Neural cell (in vitro differentiated cells): ENCODE measurements around the gene BCAN. TPM values are rescaled to one million over a fixed set of nuclear protein-coding genes. Genes with fewer than 3 reads are reported as not detected.

Source experiments
- H2AFZ ChIP-seq: fragments of 200-600, 300-800 bp; sonication (generic), shearing (Covaris generic); 2 replicates; pipeline ENCODE4 v1.6.0; 2014; ENCODE audit warnings: low read depth, mild to moderate bottlenecking, antibody characterized with exemption, low read length, moderate library complexity
- H3F3A ChIP-seq: fragments of 200-600 bp; shearing (Covaris generic); 2 replicates; pipeline ENCODE4 v1.6.1; 2016; ENCODE audit warnings: mild to moderate bottlenecking, moderate library complexity, mixed read lengths, antibody characterized with exemption, low read length; ENCODE audit not compliant: insufficient read depth, poor library complexity, severe bottlenecking
- H3K27ac ChIP-seq: fragments of 200-600, 300-800 bp; sonication (generic), shearing (Covaris generic); 2 replicates; pipeline ENCODE4 v1.5.1; 2014; ENCODE audit warnings: mild to moderate bottlenecking, low read length, moderate library complexity
- H3K27me3 ChIP-seq: fragments of 300-800, 200-600 bp; sonication (generic), shearing (Covaris generic); 2 replicates; pipeline ENCODE4 v1.6.0; 2014; ENCODE audit warnings: mild to moderate bottlenecking, low read depth, low read length, moderate library complexity; ENCODE audit not compliant: insufficient read depth
- H3K36me3 ChIP-seq: fragments of 300-800, 200-600 bp; sonication (generic), shearing (Covaris generic); 2 replicates; pipeline ENCODE4 v1.5.1; 2014; ENCODE audit warnings: mild to moderate bottlenecking, antibody characterized with exemption, low read length, moderate library complexity; ENCODE audit not compliant: insufficient read depth
- H3K4me2 ChIP-seq: fragments of 300-800, 200-600 bp; sonication (generic), shearing (Covaris generic); 2 replicates; pipeline ENCODE4 v1.6.0; 2014; ENCODE audit warnings: mild to moderate bottlenecking, low read length
- H3K4me3 ChIP-seq: fragments of 300-800, 200-600 bp; sonication (generic), shearing (Covaris generic); 2 replicates; pipeline ENCODE4 v1.5.1; 2014; ENCODE audit warnings: mild to moderate bottlenecking, low read length, moderate library complexity
- H3K79me2 ChIP-seq: fragments of 200-600 bp; shearing (Covaris generic); replicated peaks from 2 replicates; pipeline ENCODE4 v1.6.0; 2014; ENCODE audit warnings: mild to moderate bottlenecking, low read length, moderate library complexity; ENCODE audit not compliant: insufficient read depth
- H3K9ac ChIP-seq: fragments of 300-800, 200-600 bp; sonication (generic), shearing (Covaris generic); 2 replicates; pipeline ENCODE4 v1.6.1; 2016; ENCODE audit warnings: mild to moderate bottlenecking, low read length, mixed read lengths
- H3K9me2 ChIP-seq: fragments of 200-600 bp; shearing (Covaris generic); 2 replicates; pipeline ENCODE4 v1.6.1; 2016; ENCODE audit warnings: mild to moderate bottlenecking, low read length, mixed read lengths; ENCODE audit not compliant: insufficient read depth
- H3K9me3 ChIP-seq: fragments of 200-600, 300-800 bp; sonication (generic), shearing (Covaris generic); 2 replicates; pipeline ENCODE4 v1.6.1; 2016; ENCODE audit warnings: mild to moderate bottlenecking, mixed run types, low read length, moderate library complexity, mixed read lengths
- H4K20me1 ChIP-seq: fragments of 200-600 bp; shearing (Covaris generic); 2 replicates; pipeline ENCODE4 v1.6.1; 2016; ENCODE audit warnings: mild to moderate bottlenecking, mixed run types; ENCODE audit not compliant: insufficient read depth
- CTCF ChIP-seq: fragments of 450-650 bp; IDR thresholded peaks from 2 replicates; pipeline ENCODE4 v1.5.1; 2014; ENCODE audit warnings: antibody characterized with exemption, mild to moderate bottlenecking, moderate library complexity; ENCODE audit not compliant: poor library complexity, severe bottlenecking
- EP300 ChIP-seq: fragments of 450-650 bp; conservative IDR thresholded peaks from 2 replicates; pipeline ENCODE4 v1.6.1; 2014; ENCODE audit warnings: antibody characterized with exemption, mild to moderate bottlenecking, moderate library complexity; ENCODE audit not compliant: poor library complexity, severe bottlenecking
- EZH2 ChIP-seq: fragments of 200-600, 300-800 bp; shearing (Covaris generic), sonication (generic); IDR thresholded peaks from 2 replicates; pipeline ENCODE4 v1.6.1; 2014; ENCODE audit warnings: antibody characterized with exemption, low read length, borderline replicate concordance, mild to moderate bottlenecking; ENCODE audit not compliant: insufficient read depth, poor library complexity, severe bottlenecking
- MXI1 ChIP-seq: fragments of 450-650 bp; conservative IDR thresholded peaks from 2 replicates; pipeline ENCODE4 v1.6.1; 2014; ENCODE audit warnings: antibody characterized with exemption, mild to moderate bottlenecking; ENCODE audit not compliant: poor library complexity, severe bottlenecking
- POLR2AphosphoS5 ChIP-seq: IDR thresholded peaks from 2 replicates; pipeline ENCODE4 v1.6.1; 2012
- RAD21 ChIP-seq: fragments of 450-650 bp; conservative IDR thresholded peaks from 2 replicates; pipeline ENCODE4 v1.6.1; 2014; ENCODE audit warnings: antibody characterized with exemption, mild to moderate bottlenecking, moderate library complexity
- SMC3 ChIP-seq: fragments of 450-650 bp; conservative IDR thresholded peaks from 2 replicates; pipeline ENCODE4 v1.6.1; 2014; ENCODE audit warnings: antibody characterized with exemption, mild to moderate bottlenecking, moderate library complexity; ENCODE audit not compliant: poor library complexity
- TAF1 ChIP-seq: IDR thresholded peaks from 2 replicates; pipeline ENCODE4 v1.6.1; 2012; ENCODE audit warnings: low read depth
- polyA plus RNA-seq: library from polyadenylated mRNA; depleted of rRNA; stranded (reverse); fragments of >200 nt; gene quantifications from 2 replicates; pipeline ENCODE4 v1.2.3, GENCODE V29; 2014
- TF ChIP-seq, protein P1 (sequence below): IDR thresholded peaks from 2 replicates; pipeline ENCODE4 v1.6.1; 2012; ENCODE audit warnings: borderline replicate concordance

Gene BCAN
- polyA plus RNA-seq, 1 donor from 2014 or later = not detected

DNA sequence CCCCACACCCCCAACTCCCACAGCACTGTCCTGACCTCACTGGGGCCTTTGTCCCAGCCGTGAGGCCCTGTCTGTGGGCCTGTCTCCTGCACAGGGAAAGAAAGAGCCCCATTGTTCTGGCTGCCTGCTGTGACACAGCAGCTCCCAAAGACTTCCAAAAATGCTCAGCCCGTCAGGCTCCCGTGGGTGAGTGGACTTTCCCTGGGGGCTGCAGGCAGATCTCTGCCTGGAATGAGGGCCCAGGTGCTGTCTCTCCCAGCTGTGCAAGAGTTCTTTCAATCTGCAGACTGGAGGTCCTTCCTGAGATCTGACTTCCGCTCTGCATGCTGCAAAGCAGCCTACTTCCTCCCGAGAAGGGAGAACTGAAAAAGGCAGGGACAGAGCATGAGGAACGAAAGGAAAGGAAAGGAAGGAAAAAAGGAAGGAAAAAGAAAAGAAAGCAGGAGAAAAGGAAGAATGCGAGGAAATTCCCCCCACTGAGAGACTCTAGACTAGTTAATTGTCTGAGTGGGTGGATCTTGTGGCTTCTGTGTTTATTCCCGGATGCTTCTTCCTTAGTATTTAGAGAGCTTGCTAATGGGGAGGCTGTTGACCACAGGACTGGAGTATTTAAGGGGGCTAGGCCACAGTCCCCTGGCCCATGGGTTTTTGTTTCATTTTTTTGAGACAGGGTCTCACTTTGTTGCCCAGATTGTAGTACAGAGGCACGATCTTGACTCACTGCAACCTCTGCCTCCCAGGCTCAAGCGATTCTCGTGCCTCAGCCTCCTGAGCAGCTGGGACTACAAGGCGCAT is 20.3 kb downstream of the BCAN start:
- Histone ChIP-seq H2AFZ (no peak overlapping the region), H3K4me3 (no peak overlapping the region), H3K79me2 (no peaks in the 10 kb centered on the region), H3K9ac (no peak overlapping the region), H3K27me3 (peaks cover 2% of the 10 kb centered on the region), H3K4me2 (no peak overlapping the region), H3K27ac (no peak overlapping the region), H3K36me3 (no peaks in the 10 kb centered on the region), H3K9me3 (no peaks in the 10 kb centered on the region), H4K20me1 (no peaks in the 10 kb centered on the region), H3K9me2 (no peaks in the 10 kb centered on the region), H3F3A (no peaks in the 10 kb centered on the region)
- TF ChIP-seq TAF1 = no peak
- TF ChIP-seq SMC3 = no peak

GRCh38 chr1:156662800-156663055 is 20.8 kb downstream of the BCAN start:
- H3K9me2 ChIP-seq = no peaks in the 10 kb centered on the region
- H3K9ac ChIP-seq = no peak overlapping the region
- no peak overlapping the region for H3K4me2 ChIP-seq
- no peaks in the 10 kb centered on the region for H3K9me3 ChIP-seq
- no peaks in the 10 kb centered on the region for H3K36me3 ChIP-seq
- H3K4me3 ChIP-seq = no peak overlapping the region
- TF ChIP-seq RAD21 = no peak
- TF ChIP-seq CTCF = no peak
- no peak for TF ChIP-seq MXI1
- no peak for TF ChIP-seq SMC3
- TF ChIP-seq EZH2 = no peak
- TF ChIP-seq, protein P1, sequence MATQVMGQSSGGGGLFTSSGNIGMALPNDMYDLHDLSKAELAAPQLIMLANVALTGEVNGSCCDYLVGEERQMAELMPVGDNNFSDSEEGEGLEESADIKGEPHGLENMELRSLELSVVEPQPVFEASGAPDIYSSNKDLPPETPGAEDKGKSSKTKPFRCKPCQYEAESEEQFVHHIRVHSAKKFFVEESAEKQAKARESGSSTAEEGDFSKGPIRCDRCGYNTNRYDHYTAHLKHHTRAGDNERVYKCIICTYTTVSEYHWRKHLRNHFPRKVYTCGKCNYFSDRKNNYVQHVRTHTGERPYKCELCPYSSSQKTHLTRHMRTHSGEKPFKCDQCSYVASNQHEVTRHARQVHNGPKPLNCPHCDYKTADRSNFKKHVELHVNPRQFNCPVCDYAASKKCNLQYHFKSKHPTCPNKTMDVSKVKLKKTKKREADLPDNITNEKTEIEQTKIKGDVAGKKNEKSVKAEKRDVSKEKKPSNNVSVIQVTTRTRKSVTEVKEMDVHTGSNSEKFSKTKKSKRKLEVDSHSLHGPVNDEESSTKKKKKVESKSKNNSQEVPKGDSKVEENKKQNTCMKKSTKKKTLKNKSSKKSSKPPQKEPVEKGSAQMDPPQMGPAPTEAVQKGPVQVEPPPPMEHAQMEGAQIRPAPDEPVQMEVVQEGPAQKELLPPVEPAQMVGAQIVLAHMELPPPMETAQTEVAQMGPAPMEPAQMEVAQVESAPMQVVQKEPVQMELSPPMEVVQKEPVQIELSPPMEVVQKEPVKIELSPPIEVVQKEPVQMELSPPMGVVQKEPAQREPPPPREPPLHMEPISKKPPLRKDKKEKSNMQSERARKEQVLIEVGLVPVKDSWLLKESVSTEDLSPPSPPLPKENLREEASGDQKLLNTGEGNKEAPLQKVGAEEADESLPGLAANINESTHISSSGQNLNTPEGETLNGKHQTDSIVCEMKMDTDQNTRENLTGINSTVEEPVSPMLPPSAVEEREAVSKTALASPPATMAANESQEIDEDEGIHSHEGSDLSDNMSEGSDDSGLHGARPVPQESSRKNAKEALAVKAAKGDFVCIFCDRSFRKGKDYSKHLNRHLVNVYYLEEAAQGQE = no peak
- TF ChIP-seq TAF1 = no peak
- no peak for TF ChIP-seq EP300
- TF ChIP-seq POLR2AphosphoS5 = no peak
- H3F3A ChIP-seq = no peaks in the 10 kb centered on the region
- no peak overlapping the region for H3K27ac ChIP-seq
- no peak overlapping the region for H2AFZ ChIP-seq
- H4K20me1 ChIP-seq = no peaks in the 10 kb centered on the region
- no peaks in the 10 kb centered on the region for H3K79me2 ChIP-seq
- H3K27me3 ChIP-seq = no peaks in the 10 kb centered on the region

GRCh38 chr1:156663178-156663577 is 21.3 kb downstream of the BCAN start:
- Histone ChIP-seq H3K79me2 (no peaks in the 10 kb centered on the region), H3K4me2 (no peak overlapping the region), H3K27ac (no peak overlapping the region), H3K9me2 (no peaks in the 10 kb centered on the region), H3K36me3 (no peaks in the 10 kb centered on the region), H4K20me1 (no peaks in the 10 kb centered on the region), H3K27me3 (no peaks in the 10 kb centered on the region), H3K9me3 (no peaks in the 10 kb centered on the region), H3K4me3 (no peak overlapping the region), H3F3A (no peaks in the 10 kb centered on the region), H2AFZ (no peak overlapping the region), H3K9ac (no peak overlapping the region)
- no peak for TF ChIP-seq CTCF
- no peak for TF ChIP-seq MXI1
- TF ChIP-seq, protein P1 = no peak
- TF ChIP-seq EZH2 = no peak
- no peak for TF ChIP-seq EP300
- no peak for TF ChIP-seq TAF1
- no peak for TF ChIP-seq RAD21
- no peak for TF ChIP-seq POLR2AphosphoS5
- no peak for TF ChIP-seq SMC3
